ENCODE data around the gene ZNF804A.

DNA sequence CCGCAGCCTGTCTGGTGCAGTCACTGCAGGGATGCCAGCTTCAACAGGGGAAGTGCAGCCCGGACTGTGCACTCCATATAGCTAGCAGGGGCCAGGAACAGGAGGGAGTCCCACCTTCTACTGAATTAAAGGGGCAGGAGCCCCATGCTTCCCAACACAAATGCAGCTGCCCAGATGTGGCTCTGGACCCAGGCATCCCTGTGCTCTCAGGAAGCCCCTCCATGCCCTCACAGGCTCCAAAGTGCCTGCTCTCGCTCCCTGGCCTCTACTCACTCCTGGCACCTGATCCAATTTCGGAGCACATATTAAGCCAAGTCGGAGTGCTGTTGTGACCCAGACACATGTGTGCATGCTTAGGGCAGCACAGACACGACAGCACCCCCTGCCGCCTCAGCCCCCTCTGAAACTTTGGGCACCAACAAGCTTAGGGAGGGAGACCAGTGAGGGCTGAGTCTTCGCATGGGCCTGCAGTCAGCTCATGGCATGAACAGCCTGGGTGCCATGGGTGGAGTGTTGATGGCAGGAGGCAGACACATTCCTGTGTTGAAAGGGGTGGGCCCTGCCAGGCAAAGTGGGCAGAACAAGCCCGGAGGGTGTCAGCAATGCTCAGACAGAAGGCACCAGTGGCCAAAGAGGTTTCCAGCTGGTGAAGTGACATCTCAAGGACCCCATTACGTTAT lies 83.5 kb downstream of the ZNF804A start:
- TF ChIP-seq, protein P1, sequence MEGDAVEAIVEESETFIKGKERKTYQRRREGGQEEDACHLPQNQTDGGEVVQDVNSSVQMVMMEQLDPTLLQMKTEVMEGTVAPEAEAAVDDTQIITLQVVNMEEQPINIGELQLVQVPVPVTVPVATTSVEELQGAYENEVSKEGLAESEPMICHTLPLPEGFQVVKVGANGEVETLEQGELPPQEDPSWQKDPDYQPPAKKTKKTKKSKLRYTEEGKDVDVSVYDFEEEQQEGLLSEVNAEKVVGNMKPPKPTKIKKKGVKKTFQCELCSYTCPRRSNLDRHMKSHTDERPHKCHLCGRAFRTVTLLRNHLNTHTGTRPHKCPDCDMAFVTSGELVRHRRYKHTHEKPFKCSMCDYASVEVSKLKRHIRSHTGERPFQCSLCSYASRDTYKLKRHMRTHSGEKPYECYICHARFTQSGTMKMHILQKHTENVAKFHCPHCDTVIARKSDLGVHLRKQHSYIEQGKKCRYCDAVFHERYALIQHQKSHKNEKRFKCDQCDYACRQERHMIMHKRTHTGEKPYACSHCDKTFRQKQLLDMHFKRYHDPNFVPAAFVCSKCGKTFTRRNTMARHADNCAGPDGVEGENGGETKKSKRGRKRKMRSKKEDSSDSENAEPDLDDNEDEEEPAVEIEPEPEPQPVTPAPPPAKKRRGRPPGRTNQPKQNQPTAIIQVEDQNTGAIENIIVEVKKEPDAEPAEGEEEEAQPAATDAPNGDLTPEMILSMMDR (IDR thresholded peaks at IDR 0.05; ENCODE audit: borderline replicate concordance, extremely low read depth, low read length, poor library complexity, severe bottlenecking), result no peak
- no peak for TF ChIP-seq EZH2 (IDR thresholded peaks at IDR 0.05; ENCODE audit: borderline replicate concordance, low read depth, low read length, severe bottlenecking)
